ENCODE data around the gene EIF4EBP2.

Gene EIF4EBP2

DNA sequence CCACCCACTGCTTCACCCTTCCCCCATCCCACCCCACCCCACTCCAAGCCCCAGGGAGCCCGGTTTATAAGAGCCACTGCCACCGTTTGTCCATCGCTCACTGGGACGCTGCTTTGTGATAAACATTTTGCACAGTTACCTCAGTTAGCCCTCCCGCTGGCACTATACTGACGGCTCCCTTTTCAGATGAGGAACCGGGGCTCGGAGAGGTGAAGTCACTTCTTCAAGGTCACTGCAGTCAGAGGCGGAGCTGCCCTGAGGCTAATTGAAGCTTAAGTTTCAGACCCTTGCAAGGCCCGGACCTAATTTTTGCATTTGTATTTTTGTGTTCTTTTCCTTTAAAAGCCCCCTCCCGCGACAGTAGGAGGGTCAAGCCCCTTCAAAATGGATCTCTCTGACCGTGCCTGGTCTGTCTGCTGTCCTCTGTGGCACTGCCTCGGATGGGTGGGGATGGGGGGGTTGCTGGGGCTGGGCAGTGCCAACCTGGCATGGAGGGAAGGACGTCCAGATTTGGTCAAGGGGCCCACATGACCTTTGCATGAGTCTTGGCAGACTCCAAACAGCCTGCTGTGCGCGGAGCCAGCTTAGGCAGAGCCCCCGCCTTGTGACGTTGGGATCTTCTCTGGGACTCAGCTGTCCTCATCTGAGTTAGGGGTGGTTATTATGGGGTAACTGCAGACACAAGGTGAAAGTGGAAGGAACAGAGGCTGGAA is 55.3 kb downstream of the EIF4EBP2 start:
- H3K4me1 ChIP-seq (ENCODE audit: control insufficient read depth in 2 of 2, insufficient read depth in 2 of 2, low read length in 2 of 2), result peaks cover 0 to 6% of the 10 kb centered on the region in 2 donors
- H3K9me3 ChIP-seq (ENCODE audit: control insufficient read depth in 2 of 2, low read length in 2 of 2), result no peaks in the 10 kb centered on the region
- H3K27ac ChIP-seq (ENCODE audit: low read depth in 2 of 2, low read length in 2 of 2), result no peak overlapping the region
- no peaks in the 10 kb centered on the region for H3K36me3 ChIP-seq (ENCODE audit: control insufficient read depth in 2 of 2, insufficient read depth in 2 of 2, low read length in 2 of 2)
- H3K27me3 ChIP-seq (ENCODE audit: control insufficient read depth in 2 of 2, insufficient read depth in 2 of 2, low read length in 2 of 2), result peaks cover 5 to 11% of the 10 kb centered on the region in 2 donors
- H3K4me3 ChIP-seq (ENCODE audit: low read length in 2 of 2), result no peak overlapping the region
- no peak overlapping the region for H3K9ac ChIP-seq (ENCODE audit: low read depth in 1 of 2, low read length in 2 of 2)

- no peaks in the 10 kb centered on the region for H3K9me3 ChIP-seq (ENCODE audit: control insufficient read depth in 2 of 2, low read length in 2 of 2)
- H3K9ac ChIP-seq (ENCODE audit: low read depth in 1 of 2, low read length in 2 of 2), result no peak overlapping the region
- H3K27me3 ChIP-seq (ENCODE audit: control insufficient read depth in 2 of 2, insufficient read depth in 2 of 2, low read length in 2 of 2), result peaks cover 5 to 11% of the 10 kb centered on the region in 2 donors
- H3K4me3 ChIP-seq (ENCODE audit: low read length in 2 of 2), result no peak overlapping the region
- H3K27ac ChIP-seq (ENCODE audit: low read depth in 2 of 2, low read length in 2 of 2), result no peak overlapping the region
- no peaks in the 10 kb centered on the region for H3K36me3 ChIP-seq (ENCODE audit: control insufficient read depth in 2 of 2, insufficient read depth in 2 of 2, low read length in 2 of 2)
- H3K4me1 ChIP-seq (ENCODE audit: control insufficient read depth in 2 of 2, insufficient read depth in 2 of 2, low read length in 2 of 2), result peaks cover 0 to 6% of the 10 kb centered on the region in 2 donors
Observed at GRCh38 chr10:70459774-70460490, 56.0 kb downstream of the EIF4EBP2 start.

DNA sequence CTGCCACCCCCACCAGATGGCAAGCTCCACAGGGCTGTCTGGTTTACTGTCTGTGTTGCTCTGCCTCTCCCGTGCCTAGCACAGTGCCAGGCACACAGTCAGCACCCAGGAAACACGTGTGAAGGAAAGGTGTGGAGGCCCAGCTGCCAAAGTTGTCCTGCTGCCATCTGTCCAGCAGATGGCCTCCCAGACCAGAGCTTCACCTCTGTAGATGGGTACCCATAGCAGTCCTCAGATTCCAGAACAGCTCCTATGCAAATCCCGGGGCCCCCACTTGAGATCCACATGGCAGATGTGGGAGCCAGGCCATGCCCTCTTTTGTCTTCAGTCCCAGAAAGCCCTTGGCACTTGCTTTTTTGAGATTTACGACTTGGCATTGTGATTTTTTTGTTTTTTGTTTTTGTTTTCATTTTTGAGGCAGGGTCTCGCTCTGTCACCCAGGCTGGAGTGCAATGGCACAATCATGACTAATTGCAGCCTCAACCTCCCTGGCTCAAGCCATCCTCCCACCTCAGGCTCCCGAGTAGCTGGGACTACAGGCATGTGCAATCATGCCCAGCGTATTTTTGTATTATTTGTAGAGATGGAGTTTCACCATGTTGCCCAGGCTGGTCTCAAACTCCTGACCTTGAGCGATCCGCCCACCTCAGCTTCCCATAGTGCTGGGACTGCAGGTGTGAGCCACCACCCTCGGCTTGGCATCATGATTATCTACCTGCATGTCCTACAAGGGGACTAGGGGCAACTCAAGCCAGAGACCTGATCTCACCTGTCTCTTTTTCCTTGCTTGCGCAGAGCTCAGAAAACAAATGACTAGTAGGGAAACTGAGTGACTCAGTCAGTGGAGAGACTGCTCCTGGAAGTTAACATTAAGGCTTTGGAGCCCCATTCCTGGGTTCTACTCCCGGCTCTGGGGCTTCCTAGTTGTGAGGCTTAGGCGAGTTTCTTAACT is 57.7 kb downstream of the EIF4EBP2 start:
- Histone ChIP-seq H3K27me3 (ENCODE audit: control insufficient read depth in 2 of 2, insufficient read depth in 2 of 2, low read length in 2 of 2) (peaks cover 5 to 11% of the 10 kb centered on the region in 2 donors), H3K4me3 (ENCODE audit: low read length in 2 of 2) (no peak overlapping the region), H3K9me3 (ENCODE audit: control insufficient read depth in 2 of 2, low read length in 2 of 2) (no peaks in the 10 kb centered on the region), H3K36me3 (ENCODE audit: control insufficient read depth in 2 of 2, insufficient read depth in 2 of 2, low read length in 2 of 2) (no peaks in the 10 kb centered on the region), H3K4me1 (ENCODE audit: control insufficient read depth in 2 of 2, insufficient read depth in 2 of 2, low read length in 2 of 2) (peaks cover 0 to 6% of the 10 kb centered on the region in 2 donors), H3K9ac (ENCODE audit: low read depth in 1 of 2, low read length in 2 of 2) (no peak overlapping the region), H3K27ac (ENCODE audit: low read depth in 2 of 2, low read length in 2 of 2) (no peak overlapping the region)

- H3K9me3 ChIP-seq (ENCODE audit: control insufficient read depth in 2 of 2, low read length in 2 of 2), result no peaks in the 10 kb centered on the region
- H3K9ac ChIP-seq (ENCODE audit: low read depth in 1 of 2, low read length in 2 of 2), result no peak overlapping the region
- H3K4me1 ChIP-seq (ENCODE audit: control insufficient read depth in 2 of 2, insufficient read depth in 2 of 2, low read length in 2 of 2), result peaks cover 0 to 6% of the 10 kb centered on the region in 2 donors
- peaks cover 5 to 11% of the 10 kb centered on the region in 2 donors for H3K27me3 ChIP-seq (ENCODE audit: control insufficient read depth in 2 of 2, insufficient read depth in 2 of 2, low read length in 2 of 2)
- H3K27ac ChIP-seq (ENCODE audit: low read depth in 2 of 2, low read length in 2 of 2), result no peak overlapping the region
- H3K36me3 ChIP-seq (ENCODE audit: control insufficient read depth in 2 of 2, insufficient read depth in 2 of 2, low read length in 2 of 2), result no peaks in the 10 kb centered on the region
- H3K4me3 ChIP-seq (ENCODE audit: low read length in 2 of 2), result no peak overlapping the region
Observed at GRCh38 chr10:70462349-70462984, 58.5 kb downstream of the EIF4EBP2 start.

- Histone ChIP-seq H3K9ac (ENCODE audit: low read depth in 1 of 2, low read length in 2 of 2) (no peak overlapping the region), H3K27ac (ENCODE audit: low read depth in 2 of 2, low read length in 2 of 2) (no peak overlapping the region), H3K27me3 (ENCODE audit: control insufficient read depth in 2 of 2, insufficient read depth in 2 of 2, low read length in 2 of 2) (no peaks in the 10 kb centered on the region), H3K9me3 (ENCODE audit: control insufficient read depth in 2 of 2, low read length in 2 of 2) (no peaks in the 10 kb centered on the region), H3K36me3 (ENCODE audit: control insufficient read depth in 2 of 2, insufficient read depth in 2 of 2, low read length in 2 of 2) (no peaks in the 10 kb centered on the region), H3K4me1 (ENCODE audit: control insufficient read depth in 2 of 2, insufficient read depth in 2 of 2, low read length in 2 of 2) (no peaks in the 10 kb centered on the region), H3K4me3 (ENCODE audit: low read length in 2 of 2) (no peak overlapping the region)
Observed at GRCh38 chr10:70465278-70465677, 61.3 kb downstream of the EIF4EBP2 start.

GRCh38 chr10:70465832-70466231 is 61.9 kb downstream of the EIF4EBP2 start:
- Histone ChIP-seq H3K4me1 (ENCODE audit: control insufficient read depth in 2 of 2, insufficient read depth in 2 of 2, low read length in 2 of 2) (no peaks in the 10 kb centered on the region), H3K4me3 (ENCODE audit: low read length in 2 of 2) (no peak overlapping the region), H3K36me3 (ENCODE audit: control insufficient read depth in 2 of 2, insufficient read depth in 2 of 2, low read length in 2 of 2) (no peaks in the 10 kb centered on the region), H3K9ac (ENCODE audit: low read depth in 1 of 2, low read length in 2 of 2) (no peak overlapping the region), H3K9me3 (ENCODE audit: control insufficient read depth in 2 of 2, low read length in 2 of 2) (no peaks in the 10 kb centered on the region), H3K27me3 (ENCODE audit: control insufficient read depth in 2 of 2, insufficient read depth in 2 of 2, low read length in 2 of 2) (no peaks in the 10 kb centered on the region), H3K27ac (ENCODE audit: low read depth in 2 of 2, low read length in 2 of 2) (no peak overlapping the region)

DNA sequence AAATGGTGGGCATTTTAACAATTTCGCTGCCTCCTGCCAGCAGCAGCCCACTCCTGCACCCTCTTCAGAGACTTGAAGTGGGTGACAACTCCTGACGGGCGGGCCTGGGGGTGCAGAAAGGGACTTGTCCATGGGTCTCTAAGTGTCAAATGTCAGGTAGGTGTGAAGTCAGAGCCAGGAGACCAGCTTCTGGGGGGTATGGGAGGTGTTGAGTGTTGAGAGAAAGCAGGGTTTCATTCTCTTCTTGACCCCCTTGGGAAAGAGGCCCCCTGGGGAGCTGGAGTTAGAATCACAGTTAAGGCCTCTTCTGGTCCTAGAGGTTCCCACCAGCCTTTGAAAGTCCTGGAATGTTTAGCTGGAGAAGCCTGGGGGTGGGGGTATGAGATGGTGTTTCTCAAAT is 63.0 kb downstream of the EIF4EBP2 start:
- H3K9ac ChIP-seq (ENCODE audit: low read depth in 1 of 2, low read length in 2 of 2), result no peak overlapping the region
- H3K36me3 ChIP-seq (ENCODE audit: control insufficient read depth in 2 of 2, insufficient read depth in 2 of 2, low read length in 2 of 2), result no peaks in the 10 kb centered on the region
- H3K4me3 ChIP-seq (ENCODE audit: low read length in 2 of 2), result no peak overlapping the region
- no peaks in the 10 kb centered on the region for H3K9me3 ChIP-seq (ENCODE audit: control insufficient read depth in 2 of 2, low read length in 2 of 2)
- no peak overlapping the region for H3K27ac ChIP-seq (ENCODE audit: low read depth in 2 of 2, low read length in 2 of 2)
- H3K27me3 ChIP-seq (ENCODE audit: control insufficient read depth in 2 of 2, insufficient read depth in 2 of 2, low read length in 2 of 2), result no peaks in the 10 kb centered on the region
- no peaks in the 10 kb centered on the region for H3K4me1 ChIP-seq (ENCODE audit: control insufficient read depth in 2 of 2, insufficient read depth in 2 of 2, low read length in 2 of 2)

- Histone ChIP-seq H3K27me3 (ENCODE audit: control insufficient read depth in 2 of 2, insufficient read depth in 2 of 2, low read length in 2 of 2) (peaks cover 6 to 11% of the 10 kb centered on the region in 2 donors), H3K27ac (ENCODE audit: low read depth in 2 of 2, low read length in 2 of 2) (no peak overlapping the region), H3K4me3 (ENCODE audit: low read length in 2 of 2) (no peak overlapping the region), H3K9me3 (ENCODE audit: control insufficient read depth in 2 of 2, low read length in 2 of 2) (no peaks in the 10 kb centered on the region), H3K9ac (ENCODE audit: low read depth in 1 of 2, low read length in 2 of 2) (no peak overlapping the region), H3K36me3 (ENCODE audit: control insufficient read depth in 2 of 2, insufficient read depth in 2 of 2, low read length in 2 of 2) (no peaks in the 10 kb centered on the region), H3K4me1 (ENCODE audit: control insufficient read depth in 2 of 2, insufficient read depth in 2 of 2, low read length in 2 of 2) (peaks cover 0 to 3% of the 10 kb centered on the region in 2 donors)
Observed at GRCh38 chr10:70472799-70473454, 69.0 kb downstream of the EIF4EBP2 start.

DNA sequence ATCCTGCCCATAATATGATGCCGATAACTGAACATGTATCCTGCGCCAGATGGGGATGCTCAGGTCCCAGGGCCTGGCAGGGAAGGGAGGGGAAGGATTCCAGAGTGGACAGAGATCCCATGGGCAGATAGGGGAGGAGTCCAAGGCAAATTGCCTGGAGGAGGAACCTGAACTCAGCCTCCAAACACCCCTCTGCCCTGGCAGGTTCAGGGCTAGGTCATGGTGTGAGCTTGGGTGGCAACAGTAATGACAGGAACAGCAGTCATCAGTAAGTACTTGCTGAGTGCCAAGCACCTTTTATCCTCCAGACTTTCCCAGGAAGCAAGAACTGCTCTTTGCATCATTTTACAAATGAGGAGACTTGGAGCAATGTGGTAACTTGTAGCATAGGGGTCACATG is 70.8 kb downstream of the EIF4EBP2 start:
- no peak overlapping the region for H3K27ac ChIP-seq (ENCODE audit: low read depth in 2 of 2, low read length in 2 of 2)
- H3K4me1 ChIP-seq (ENCODE audit: control insufficient read depth in 2 of 2, insufficient read depth in 2 of 2, low read length in 2 of 2), result peaks cover 3 to 5% of the 10 kb centered on the region in 2 donors
- H3K9ac ChIP-seq (ENCODE audit: low read depth in 1 of 2, low read length in 2 of 2), result no peak overlapping the region

More for the DNA sequence above, 70.8 kb downstream of the EIF4EBP2 start:
- Histone ChIP-seq H3K36me3 (ENCODE audit: control insufficient read depth in 2 of 2, insufficient read depth in 2 of 2, low read length in 2 of 2) (no peaks in the 10 kb centered on the region), H3K4me3 (ENCODE audit: low read length in 2 of 2) (no peak overlapping the region), H3K9me3 (ENCODE audit: control insufficient read depth in 2 of 2, low read length in 2 of 2) (no peaks in the 10 kb centered on the region), H3K27me3 (ENCODE audit: control insufficient read depth in 2 of 2, insufficient read depth in 2 of 2, low read length in 2 of 2) (peaks cover 6 to 11% of the 10 kb centered on the region in 2 donors)

All from mucosa of rectum (tissue), 2 donors.